Kidney (tissue), 14 donors: ENCODE data around the gene ST3GAL3. TPM values are rescaled to one million over a fixed set of nuclear protein-coding genes. Genes with fewer than 3 reads are reported as not detected.

Experiments used
- DNase-seq, 5 donors: peaks; one replicate each; pipeline ENCODE4 v3.0.0-alpha.2; 2013 to 2020
- FAIRE-seq: peaks from 2 replicates; lab custom pipeline; 2012; peaks lifted over from hg19 to GRCh38; lab: Jason Lieb, UNC
- H3K27ac ChIP-seq, 2 donors: one replicate each; pipeline ENCODE4 v1.7.0; 2013; ENCODE audit warnings: low read depth in 2 of 2, low read length in 2 of 2, inconsistent platforms in 1 of 2
- H3K27me3 ChIP-seq: one replicate; pipeline ENCODE4 v1.7.1; 2013; ENCODE audit warnings: low read length, inconsistent platforms; ENCODE audit not compliant: control insufficient read depth, insufficient read depth
- H3K36me3 ChIP-seq, 3 donors: one replicate each; pipeline versions ENCODE4 v1.7.0 to v1.7.1; 2013; ENCODE audit warnings: low read length in 3 of 3, control low read depth in 1 of 3, inconsistent platforms in 1 of 3; ENCODE audit not compliant: insufficient read depth in 3 of 3, control insufficient read depth in 2 of 3
- H3K4me1 ChIP-seq, 3 donors: one replicate each; pipeline versions ENCODE4 v1.7.0 to v1.7.1; 2013; ENCODE audit warnings: low read length in 3 of 3, inconsistent platforms in 1 of 3, low read depth in 1 of 3; ENCODE audit not compliant: control insufficient read depth in 2 of 3, insufficient read depth in 2 of 3
- H3K4me3 ChIP-seq, 3 donors: one replicate each; pipeline versions ENCODE4 v1.7.0 to v1.8.1; 2013; ENCODE audit warnings: low read length in 3 of 3, control low read depth in 1 of 3, inconsistent platforms in 1 of 3
- H3K9ac ChIP-seq, 3 donors: one replicate each; pipeline versions ENCODE4 v1.7.0 to v1.7.1; 2013; ENCODE audit warnings: low read length in 3 of 3, control low read depth in 1 of 3, inconsistent platforms in 1 of 3
- H3K9me3 ChIP-seq, 3 donors: one replicate each; pipeline versions ENCODE4 v1.7.0 to v1.7.1; 2013; ENCODE audit warnings: low read length in 3 of 3, control low read depth in 1 of 3, inconsistent platforms in 1 of 3; ENCODE audit not compliant: control insufficient read depth in 2 of 3, insufficient read depth in 1 of 3
- intact Hi-C: fragments of 100-400 bp; cut with DNase I; formaldehyde crosslinking; loops from one replicate; pipeline ENCODE4 v1.11.1; 2022
- polyA plus RNA-seq: library from polyadenylated mRNA; stranded (reverse); fragments of 350-450 nt; fragmentation: Illumina TruSeq; extraction: RNeasy Lipid Tissue Mini Kit (QIAGEN cat#74804); gene quantifications from one replicate; pipeline ENCODE4 v1.2.3, GENCODE V29; 2014; ENCODE audit warnings: low read depth, low replicate concordance; ENCODE audit not compliant: insufficient read depth
- total RNA-seq: library from RNA; stranded (reverse); fragmentation: NEBNext Ultra II Directional; extraction: Animal tissue kit (Norgen Biotek cat#: 25700); gene quantifications from one replicate; pipeline ENCODE4 v1.2.1, GENCODE V29; 2021
- TF ChIP-seq, protein P1 (sequence below): IDR thresholded peaks from 3 replicates; pipeline ENCODE4 v1.5.1; 2012; ENCODE audit warnings: mild to moderate bottlenecking, moderate library complexity, borderline replicate concordance; ENCODE audit not compliant: insufficient read depth; ENCODE audit errors: extremely low read depth
- donor health status: control.
- donor health status: control.
- donor health status: control.
- donor health status: control.
- donor health status: control.
- donor health status: DM: yes; HTN: yes; CAD: no.
- donor health status: Normal renal cell carcinoma (clear cell type).

Gene ST3GAL3
- total and polyA plus RNA-seq, 2 donors from 2014 or later: 15.3 to 21.3 TPM

DNA sequence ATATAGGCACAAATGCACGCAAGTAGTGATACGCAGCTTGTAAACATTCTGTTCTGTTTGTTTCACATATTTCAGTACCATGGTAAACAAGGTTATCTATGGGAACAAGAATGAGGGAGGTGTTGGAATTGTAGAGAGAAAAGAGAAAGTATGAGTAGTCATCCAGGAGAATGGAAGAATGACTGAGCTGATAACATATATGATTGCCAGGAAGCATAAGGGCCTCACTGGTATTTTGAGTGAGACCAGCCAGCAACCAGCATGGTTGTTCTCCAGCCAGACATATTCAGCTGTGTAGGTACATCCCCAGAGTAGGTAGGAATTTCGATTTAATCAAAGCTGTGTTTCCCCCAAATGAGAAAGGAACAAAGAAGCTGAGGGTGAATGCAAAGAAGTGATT lies 167.4 kb downstream of the ST3GAL3 start:
- intact Hi-C loops: no loop called here
- H3K4me3 ChIP-seq: no peak overlapping the region
- no peak overlapping the region for H3K9ac ChIP-seq
- H3K36me3 ChIP-seq: no peaks in the 10 kb centered on the region
- DNase-seq (no peak), FAIRE-seq (no peak)
- H3K27me3 ChIP-seq: no peaks in the 10 kb centered on the region
- TF ChIP-seq, protein P1, sequence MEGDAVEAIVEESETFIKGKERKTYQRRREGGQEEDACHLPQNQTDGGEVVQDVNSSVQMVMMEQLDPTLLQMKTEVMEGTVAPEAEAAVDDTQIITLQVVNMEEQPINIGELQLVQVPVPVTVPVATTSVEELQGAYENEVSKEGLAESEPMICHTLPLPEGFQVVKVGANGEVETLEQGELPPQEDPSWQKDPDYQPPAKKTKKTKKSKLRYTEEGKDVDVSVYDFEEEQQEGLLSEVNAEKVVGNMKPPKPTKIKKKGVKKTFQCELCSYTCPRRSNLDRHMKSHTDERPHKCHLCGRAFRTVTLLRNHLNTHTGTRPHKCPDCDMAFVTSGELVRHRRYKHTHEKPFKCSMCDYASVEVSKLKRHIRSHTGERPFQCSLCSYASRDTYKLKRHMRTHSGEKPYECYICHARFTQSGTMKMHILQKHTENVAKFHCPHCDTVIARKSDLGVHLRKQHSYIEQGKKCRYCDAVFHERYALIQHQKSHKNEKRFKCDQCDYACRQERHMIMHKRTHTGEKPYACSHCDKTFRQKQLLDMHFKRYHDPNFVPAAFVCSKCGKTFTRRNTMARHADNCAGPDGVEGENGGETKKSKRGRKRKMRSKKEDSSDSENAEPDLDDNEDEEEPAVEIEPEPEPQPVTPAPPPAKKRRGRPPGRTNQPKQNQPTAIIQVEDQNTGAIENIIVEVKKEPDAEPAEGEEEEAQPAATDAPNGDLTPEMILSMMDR: no peak
- H3K4me1 ChIP-seq: no peaks in the 10 kb centered on the region
- H3K27ac ChIP-seq: no peak overlapping the region
- H3K9me3 ChIP-seq: no peaks in the 10 kb centered on the region

DNA sequence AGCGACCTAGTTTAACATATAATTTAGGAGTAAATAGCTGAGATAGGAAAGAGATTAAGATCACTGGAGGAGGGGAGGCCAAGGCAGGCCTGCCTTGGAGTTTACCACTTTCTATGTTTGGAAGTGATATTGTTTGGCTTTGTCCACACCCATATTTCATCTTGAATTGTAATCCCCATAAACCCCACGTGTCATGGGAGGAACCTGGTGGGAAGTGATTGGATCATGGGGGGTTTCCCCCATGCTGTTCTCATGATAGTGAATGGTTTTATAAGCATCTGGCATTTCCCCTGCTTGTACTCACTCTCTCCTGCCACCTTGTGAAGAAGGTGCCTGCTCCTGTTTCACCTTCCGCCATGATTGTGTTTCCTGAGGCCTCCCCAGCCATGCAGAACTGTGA lies 168.0 kb downstream of the ST3GAL3 start:
- no peaks in the 10 kb centered on the region for H3K36me3 ChIP-seq
- TF ChIP-seq, protein P1: no peak
- H3K9me3 ChIP-seq: no peaks in the 10 kb centered on the region
- DNase-seq (no peak), FAIRE-seq (no peak)
- H3K27me3 ChIP-seq: no peaks in the 10 kb centered on the region
- intact Hi-C loops: no loop called here
- H3K27ac ChIP-seq: no peak overlapping the region
- no peaks in the 10 kb centered on the region for H3K4me1 ChIP-seq
- H3K4me3 ChIP-seq: no peak overlapping the region
- H3K9ac ChIP-seq: no peak overlapping the region

DNA sequence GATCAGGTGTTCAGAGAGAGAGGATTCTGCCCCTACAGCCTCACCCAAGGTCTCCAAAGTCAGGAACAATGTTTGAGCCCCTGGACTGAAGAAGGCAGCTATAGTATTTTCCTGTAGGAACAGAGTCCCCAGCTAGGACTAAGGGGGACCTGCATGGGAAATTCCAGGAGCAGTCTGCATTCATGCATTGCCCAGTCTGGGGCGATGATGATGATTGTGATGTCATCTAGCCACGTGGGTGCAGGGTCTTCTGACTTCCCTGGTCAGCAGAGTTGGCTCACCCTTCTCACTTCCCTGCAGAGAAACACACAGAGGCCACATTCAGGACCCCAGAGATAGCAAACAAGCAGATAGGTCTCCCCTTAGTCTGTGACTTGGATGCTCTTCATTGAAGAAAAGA lies 169.8 kb downstream of the ST3GAL3 start:
- TF ChIP-seq, protein P1: no peak
- no peak overlapping the region for H3K27ac ChIP-seq
- FAIRE-seq: no peak

DNA sequence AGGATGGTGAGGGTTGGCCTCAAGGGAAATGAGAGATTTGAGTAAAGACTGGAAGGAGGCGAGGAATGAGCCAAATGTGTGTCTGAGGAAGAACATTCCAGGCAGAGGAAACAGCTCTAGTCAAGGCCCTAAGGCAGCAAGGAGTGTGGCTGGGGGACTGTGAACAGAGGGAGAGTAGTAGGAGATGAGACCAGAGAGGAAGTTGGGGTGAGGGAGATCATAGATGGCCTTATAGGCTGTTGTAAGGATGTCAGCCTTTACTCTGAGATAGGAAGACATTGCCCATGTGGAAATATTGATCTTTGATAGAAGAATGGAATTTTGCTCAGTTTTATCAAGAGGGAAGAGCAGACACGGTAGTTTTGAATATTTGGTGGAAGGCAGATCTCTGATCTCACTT lies 171.1 kb downstream of the ST3GAL3 start:
- intact Hi-C loops: no loop called here
- Histone ChIP-seq H3K27me3 (no peaks in the 10 kb centered on the region), H3K9ac (no peak overlapping the region), H3K9me3 (no peaks in the 10 kb centered on the region), H3K4me3 (no peak overlapping the region), H3K4me1 (no peaks in the 10 kb centered on the region), H3K27ac (no peak overlapping the region), H3K36me3 (no peaks in the 10 kb centered on the region)
- TF ChIP-seq, protein P1: no peak
- DNase-seq: no peak
- no peak for FAIRE-seq

More for the DNA sequence above, 169.8 kb downstream of the ST3GAL3 start:
- Histone ChIP-seq H3K27me3 (no peaks in the 10 kb centered on the region), H3K4me3 (no peak overlapping the region), H3K9me3 (no peaks in the 10 kb centered on the region), H3K4me1 (no peaks in the 10 kb centered on the region), H3K9ac (no peak overlapping the region), H3K36me3 (no peaks in the 10 kb centered on the region)
- intact Hi-C loops: no loop called here
- no peak for DNase-seq
